Progenitor cell of endocrine pancreas (in vitro differentiated cells): Measurements from ENCODE around the gene HOXA13. TPM values are rescaled to one million over a fixed set of nuclear protein-coding genes. Genes with fewer than 3 reads are reported as not detected.
A peak's percentile ranks its signal among the peaks of the same experiment; 100 is the strongest.

ENCODE experiments used
- DNase-seq: peaks from one replicate; pipeline ENCODE4 v3.0.0; 2021; ENCODE audit warnings: low spot score; ENCODE audit not compliant: unreplicated experiment
- H3K27ac Mint-ChIP-seq: 2 replicates; pipeline ENCODE4 v1.8.0; 2021; ENCODE audit warnings: mild to moderate bottlenecking, moderate library complexity, mixed read lengths
- H3K27me3 Mint-ChIP-seq: 2 replicates; pipeline ENCODE4 v1.8.0; 2021; ENCODE audit warnings: mixed read lengths
- H3K36me3 Mint-ChIP-seq: 2 replicates; pipeline ENCODE4 v1.8.0; 2022; ENCODE audit warnings: mixed read lengths; ENCODE audit not compliant: insufficient read depth
- H3K4me1 Mint-ChIP-seq: 2 replicates; pipeline ENCODE4 v1.8.0; 2021; ENCODE audit warnings: low read depth, mixed read lengths
- H3K4me3 Mint-ChIP-seq: 2 replicates; pipeline ENCODE4 v1.8.0; 2021; ENCODE audit warnings: low read depth, mild to moderate bottlenecking, moderate library complexity, mixed read lengths
- H3K9me3 Mint-ChIP-seq: 2 replicates; pipeline ENCODE4 v1.8.0; 2021; ENCODE audit warnings: low read depth, mixed read lengths
- CTCF ChIP-seq: fragments of 200-600 bp; sonication (generic); IDR thresholded peaks from one replicate; pipeline ENCODE4 v1.5.0; 2021; ENCODE audit warnings: antibody characterized with exemption, mild to moderate bottlenecking; ENCODE audit not compliant: unreplicated experiment
- total RNA-seq: library from RNA; stranded (reverse); gene quantifications from 2 replicates; pipeline ENCODE4 v1.2.1, GENCODE V29; 2021

Gene HOXA13
- total RNA-seq, 1 donor from 2014 or later = not detected

GRCh38 chr7:27151341-27151930 is 48.5 kb downstream of the HOXA13 start:
- Mint-ChIP-seq H3K4me1 (peaks cover 18% of the 10 kb centered on the region), H3K27ac (no peak overlapping the region), H3K36me3 (peaks cover 2% of the 10 kb centered on the region), H3K27me3 (peaks cover 90% of the 10 kb centered on the region), H3K4me3 (peak overlapping the region; percentile 66), H3K9me3 (no peaks in the 10 kb centered on the region)
- no peak for TF ChIP-seq CTCF
- DNase-seq = no peak

- peak; percentile 63 for DNase-seq
- no peak overlapping the region for H3K27ac Mint-ChIP-seq
- H3K27me3 Mint-ChIP-seq = peaks cover 90% of the 10 kb centered on the region
- peaks cover 17% of the 10 kb centered on the region for H3K4me1 Mint-ChIP-seq
- peak; percentile 87 for TF ChIP-seq CTCF
- no peaks in the 10 kb centered on the region for H3K9me3 Mint-ChIP-seq
- peaks cover 3% of the 10 kb centered on the region for H3K36me3 Mint-ChIP-seq
- peak overlapping the region; percentile 66 for H3K4me3 Mint-ChIP-seq
These were observed 49.1 kb downstream of the HOXA13 start for GRCh38 chr7:27150568-27151340.

- Mint-ChIP-seq H3K27ac (no peak overlapping the region), H3K4me1 (peaks cover 15% of the 10 kb centered on the region), H3K36me3 (peaks cover 3% of the 10 kb centered on the region), H3K9me3 (no peaks in the 10 kb centered on the region), H3K27me3 (peaks cover 90% of the 10 kb centered on the region), H3K4me3 (no peak overlapping the region)
- DNase-seq = no peak
- no peak for TF ChIP-seq CTCF
These were observed 49.9 kb downstream of the HOXA13 start for GRCh38 chr7:27149842-27150567.

GRCh38 chr7:27148756-27149641 is 50.9 kb downstream of the HOXA13 start:
- Mint-ChIP-seq H3K9me3 (no peaks in the 10 kb centered on the region), H3K4me1 (peaks cover 14% of the 10 kb centered on the region), H3K36me3 (peaks cover 2% of the 10 kb centered on the region), H3K27ac (no peak overlapping the region), H3K4me3 (peak overlapping the region; percentile 21), H3K27me3 (peaks cover 90% of the 10 kb centered on the region)
- TF ChIP-seq CTCF = no peak
- DNase-seq = no peak
